Body of pancreas (tissue), 4 donors: Measurements from ENCODE around the gene GRIK3. TPM values are rescaled to one million over a fixed set of nuclear protein-coding genes. Genes with fewer than 3 reads are reported as not detected.

ENCODE experiments used
- ATAC-seq: fragments of 150-250 bp; one replicate; pipeline ENCODE4 v1.9.1; 2016
- DNase-seq, 4 donors: peaks; one replicate each; pipeline ENCODE4 v3.0.0-alpha.2; 2019
- H3K27ac ChIP-seq, 4 donors: fragments of 200-600 bp; sonication (generic); 1 replicate in 3 of 4; 2 replicates in 1 of 4; pipeline versions ENCODE4 v1.5.1 to v1.6.1; 2016 to 2019; ENCODE audit warnings: mild to moderate bottlenecking in 1 of 4, mixed read lengths in 1 of 4, moderate library complexity in 1 of 4
- H3K27me3 ChIP-seq, 2 donors: fragments of 200-600 bp; sonication (generic); one replicate each; pipeline ENCODE4 v1.6.0; 2016; ENCODE audit warnings: mild to moderate bottlenecking in 1 of 2
- H3K36me3 ChIP-seq, 2 donors: fragments of 200-600 bp; sonication (generic); replicated peaks in 1 of 2; 2 replicates each; pipeline ENCODE4 v1.5.1; 2016; ENCODE audit warnings: low read depth in 2 of 2; ENCODE audit not compliant: insufficient read depth in 1 of 2
- H3K4me1 ChIP-seq: fragments of 200-600 bp; sonication (generic); one replicate; pipeline ENCODE4 v1.6.0; 2016
- H3K4me3 ChIP-seq, 2 donors: fragments of 200-600 bp; sonication (generic); 1 replicate in 1 of 2; 2 replicates in 1 of 2; pipeline ENCODE4 v1.5.1; 2016 to 2019
- H3K9me3 ChIP-seq, 3 donors: fragments of 200-600 bp; sonication (generic); 1 replicate in 2 of 3; 2 replicates in 1 of 3; pipeline ENCODE4 v1.5.1; 2016
- CTCF ChIP-seq, 7 experiments: fragments of 450-650 bp in 4 of 7; fragments of 200-600 bp in 3 of 7; sonication (generic) in 3 of 7; IDR thresholded peaks; one replicate each; pipeline ENCODE4 v1.5.1; 2016 to 2019; ENCODE audit warnings: antibody characterized with exemption in 7 of 7
- POLR2A ChIP-seq, 3 donors: fragments of 450-650 bp; IDR thresholded peaks; one replicate each; pipeline ENCODE4 v1.6.1; 2016; ENCODE audit warnings: antibody characterized with exemption in 3 of 3, mild to moderate bottlenecking in 2 of 3
- WGBS, 2 donors: methylation state at CpG; one replicate each; pipeline ENCODE4 v1.1.5; 2017; 5-methylcytosine and 5-hydroxymethylcytosine counted together
- intact Hi-C: fragments of 100-400 bp; cut with DNase I; formaldehyde crosslinking; loops from one replicate; pipeline ENCODE4 v1.15.1; 2023
- total RNA-seq, 2 donors: library from RNA; depleted of rRNA; stranded (reverse); fragments of >200 nt; gene quantifications; one replicate each; pipeline ENCODE4 v1.1.0, GENCODE V29; 2016

GRIK3 gene
- total RNA-seq, 2 donors from 2014 or later: under 0.01 to 0.99 TPM

GRCh38 chr1:36984026-36984425 is 50.3 kb downstream of the GRIK3 start:
- Histone ChIP-seq H3K4me1 (no peaks in the 10 kb centered on the region), H3K27ac (no peak overlapping the region), H3K27me3 (no peaks in the 10 kb centered on the region), H3K9me3 (no peaks in the 10 kb centered on the region), H3K36me3 (no peaks in the 10 kb centered on the region), H3K4me3 (no peak overlapping the region)
- no peak for ATAC-seq
- TF ChIP-seq CTCF (IDR thresholded peaks at IDR 0.05) (no peak), POLR2A (IDR thresholded peaks at IDR 0.05) (no peak)
- WGBS, 2 donors: 62 to 64% methylated on average over 6 of the region's 6 CpGs
- intact Hi-C loops: no loop called here
- DNase-seq: no peak

- WGBS, 2 donors: 16 to 22% methylated on average over 5 to 13 of the region's 13 CpGs
Observed at GRCh38 chr1:36982709-36983108, 51.6 kb downstream of the GRIK3 start.

GRCh38 chr1:36981771-36982622 is 52.3 kb downstream of the GRIK3 start:
- no peak for ATAC-seq
- DNase-seq: no peak
- Histone ChIP-seq H3K36me3 (no peaks in the 10 kb centered on the region), H3K4me3 (no peak overlapping the region), H3K27me3 (no peaks in the 10 kb centered on the region), H3K27ac (no peak overlapping the region), H3K9me3 (no peaks in the 10 kb centered on the region), H3K4me1 (no peaks in the 10 kb centered on the region)
- 31 to 45% methylated on average over 11 to 18 of the region's 18 CpGs for WGBS, 2 donors
- intact Hi-C loops: no loop called here
- no peak for TF ChIP-seq CTCF (IDR thresholded peaks at IDR 0.05)
- TF ChIP-seq POLR2A (IDR thresholded peaks at IDR 0.05): no peak

More at GRCh38 chr1:36982709-36983108, 51.6 kb downstream of the GRIK3 start:
- Histone ChIP-seq H3K4me1 (no peaks in the 10 kb centered on the region), H3K27ac (no peak overlapping the region), H3K9me3 (no peaks in the 10 kb centered on the region), H3K36me3 (no peaks in the 10 kb centered on the region), H3K27me3 (no peaks in the 10 kb centered on the region), H3K4me3 (no peak overlapping the region)
- TF ChIP-seq CTCF (IDR thresholded peaks at IDR 0.05) (no peak), POLR2A (IDR thresholded peaks at IDR 0.05) (no peak)
- DNase-seq (no peak), ATAC-seq (no peak)
- intact Hi-C loops: no loop called here

GRCh38 chr1:36981126-36981525 is 53.2 kb downstream of the GRIK3 start:
- no peak for TF ChIP-seq CTCF (IDR thresholded peaks at IDR 0.05)
- TF ChIP-seq POLR2A (IDR thresholded peaks at IDR 0.05): no peak
- no peaks in the 10 kb centered on the region for H3K27me3 ChIP-seq
- intact Hi-C loops: no loop called here
- ATAC-seq (no peak), DNase-seq (no peak)
- WGBS, 2 donors: 14 to 45% methylated on average over 1 to 2 of the region's 2 CpGs
- no peaks in the 10 kb centered on the region for H3K9me3 ChIP-seq
- H3K4me1 ChIP-seq: no peaks in the 10 kb centered on the region
- no peaks in the 10 kb centered on the region for H3K36me3 ChIP-seq
- H3K4me3 ChIP-seq: no peak overlapping the region
- H3K27ac ChIP-seq: no peak overlapping the region
